WTC11 (cell line): ENCODE results near the gene PLCH2. TPM values are rescaled to one million over a fixed set of nuclear protein-coding genes. Genes with fewer than 3 reads are reported as not detected.
"Not testable (repeated sequence)": the region's sequence is repeated elsewhere in the genome, so short reads cannot be mapped to it uniquely, and the experiment has no call there.

ENCODE experiments used
- ATAC-seq: fragments of 200-7000 bp; cut with Tn5 transposase; 2 replicates; pipeline ENCODE4 v1.10.0; 2021; ENCODE audit warnings: mild to moderate bottlenecking, moderate library complexity
- CTCF ChIA-PET: fragments of 300-600 bp; sonication (Branson Sonifier 250); formaldehyde crosslinking; loops from one replicate; lab custom pipeline; 2021; ENCODE audit warnings: antibody characterized with exemption; lab: Charles Lee
- POLR2A ChIA-PET: fragments of 350-600 bp; sonication (Branson Sonifier 250); formaldehyde crosslinking; loops from one replicate; lab custom pipeline; 2021; ENCODE audit warnings: antibody characterized with exemption; lab: Charles Lee
- DNase-seq: peaks from one replicate; pipeline ENCODE4 v3.0.0; 2021; ENCODE audit warnings: low spot score
- H3K27ac Mint-ChIP-seq: 2 replicates; pipeline ENCODE4 v1.8.0; 2021; ENCODE audit warnings: mixed read lengths
- H3K27me3 Mint-ChIP-seq: 2 replicates; pipeline ENCODE4 v1.8.0; 2021; ENCODE audit warnings: low read depth, mild to moderate bottlenecking, moderate library complexity, mixed read lengths
- H3K36me3 Mint-ChIP-seq: 2 replicates; pipeline ENCODE4 v1.8.0; 2021; ENCODE audit warnings: mixed read lengths
- H3K4me1 Mint-ChIP-seq: 2 replicates; pipeline ENCODE4 v1.8.0; 2022; ENCODE audit warnings: mixed read lengths
- H3K4me3 Mint-ChIP-seq: 2 replicates; pipeline ENCODE4 v1.8.0; 2021; ENCODE audit warnings: mild to moderate bottlenecking, moderate library complexity, mixed read lengths
- H3K9me3 Mint-ChIP-seq: 2 replicates; pipeline ENCODE4 v1.8.0; 2021; ENCODE audit warnings: mixed read lengths
- CTCF ChIP-seq: fragments of 200-600 bp; IDR thresholded peaks from 2 replicates; pipeline ENCODE4 v1.8.0; 2022; ENCODE audit warnings: antibody characterized with exemption
- MAX ChIP-seq: sonication (generic); formaldehyde crosslinking; IDR thresholded peaks from 2 replicates; pipeline ENCODE4 v1.8.0; 2022; ENCODE audit warnings: mild to moderate bottlenecking, missing genetic modification reagents
- SMAD3 ChIP-seq: sonication (generic); formaldehyde crosslinking; IDR thresholded peaks from 2 replicates; pipeline ENCODE4 v1.8.0; 2022; ENCODE audit warnings: missing genetic modification reagents, mild to moderate bottlenecking, borderline replicate concordance
- SMAD4 ChIP-seq: sonication (generic); formaldehyde crosslinking; IDR thresholded peaks from 2 replicates; pipeline ENCODE4 v1.8.0; 2022; ENCODE audit warnings: mild to moderate bottlenecking, missing genetic modification reagents
- SP1 ChIP-seq: sonication (generic); formaldehyde crosslinking; conservative IDR thresholded peaks from 2 replicates; pipeline ENCODE4 v1.8.1; 2022; ENCODE audit warnings: missing genetic modification reagents
- TEAD1 ChIP-seq: sonication (generic); formaldehyde crosslinking; IDR thresholded peaks from 2 replicates; pipeline ENCODE4 v1.8.0; 2022; ENCODE audit warnings: mild to moderate bottlenecking, missing genetic modification reagents
- TP53 ChIP-seq: sonication (generic); formaldehyde crosslinking; IDR thresholded peaks from 2 replicates; pipeline ENCODE4 v1.8.1; 2023; ENCODE audit warnings: mild to moderate bottlenecking, missing genetic modification reagents
- ZNF396 ChIP-seq: fragments of 250-450 bp; sonication (Bioruptor Pico); IDR thresholded peaks from 2 replicates; pipeline ENCODE4 v1.8.0; 2021; ENCODE audit warnings: mild to moderate bottlenecking, moderate library complexity, borderline replicate concordance
- total RNA-seq: library from RNA; stranded (reverse); gene quantifications from 3 replicates; pipeline ENCODE4 v1.2.3, GENCODE V29; 2021
- TF ChIP-seq, protein P1 (sequence below): sonication (generic); formaldehyde crosslinking; IDR thresholded peaks from 2 replicates; pipeline ENCODE4 v1.8.1; 2023; ENCODE audit warnings: mild to moderate bottlenecking, missing genetic modification reagents, moderate library complexity
- TF ChIP-seq, protein P2 (sequence below): sonication (generic); formaldehyde crosslinking; IDR thresholded peaks from 2 replicates; pipeline ENCODE4 v1.8.1; 2023; ENCODE audit warnings: mild to moderate bottlenecking, moderate library complexity, missing genetic modification reagents
- TF ChIP-seq, protein P3 (sequence below): sonication (generic); formaldehyde crosslinking; IDR thresholded peaks from 2 replicates; pipeline ENCODE4 v1.8.1; 2022; ENCODE audit warnings: mild to moderate bottlenecking, moderate library complexity, missing genetic modification reagents

The PLCH2 gene
- total RNA-seq, 1 experiment from 2014 or later: 0.17 TPM

- CTCF ChIA-PET: interaction anchor here (0.9 to 3.7 kb wide), 26 partner anchors 8 to 876 kb away, joined by 3 to 61 read pairs (median 5); partner anchors contain the start of genes FAAP20, MORN1, PANK4 and PEX10
- Mint-ChIP-seq H3K27ac (no peak overlapping the region), H3K36me3 (no peaks in the 10 kb centered on the region), H3K9me3 (no peaks in the 10 kb centered on the region), H3K4me3 (peak overlapping the region; percentile 72), H3K4me1 (peaks cover 5% of the 10 kb centered on the region; the same call in 1 of the 2 replicates), H3K27me3 (no peaks in the 10 kb centered on the region; the same call in 1 of the 2 replicates)
- DNase-seq (peak; percentile 87), ATAC-seq (peak; percentile 25)
- POLR2A ChIA-PET: interaction anchor here (0.5 to 1.3 kb wide), 4 partner anchors 12 to 297 kb away, joined by 3 to 4 read pairs (median 3); no protein-coding TSS in a partner anchor
- 0 out of 2 replicates have a peak, but pooled peaks have one; percentile 18 for TF ChIP-seq SP1 (CRISPR knock-in tag)
- TF ChIP-seq SMAD4 (CRISPR knock-in tag): 0 out of 2 replicates have a peak, but pooled peaks have one; percentile 26
- TF ChIP-seq TEAD1 (CRISPR knock-in tag): no peak
- TF ChIP-seq, protein P1, sequence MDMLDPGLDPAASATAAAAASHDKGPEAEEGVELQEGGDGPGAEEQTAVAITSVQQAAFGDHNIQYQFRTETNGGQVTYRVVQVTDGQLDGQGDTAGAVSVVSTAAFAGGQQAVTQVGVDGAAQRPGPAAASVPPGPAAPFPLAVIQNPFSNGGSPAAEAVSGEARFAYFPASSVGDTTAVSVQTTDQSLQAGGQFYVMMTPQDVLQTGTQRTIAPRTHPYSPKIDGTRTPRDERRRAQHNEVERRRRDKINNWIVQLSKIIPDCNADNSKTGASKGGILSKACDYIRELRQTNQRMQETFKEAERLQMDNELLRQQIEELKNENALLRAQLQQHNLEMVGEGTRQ (CRISPR knock-in tag): 0 out of 2 replicates have a peak, but pooled peaks have one; percentile 17
- TF ChIP-seq SMAD3 (CRISPR knock-in tag): no peak
- TF ChIP-seq, protein P2, sequence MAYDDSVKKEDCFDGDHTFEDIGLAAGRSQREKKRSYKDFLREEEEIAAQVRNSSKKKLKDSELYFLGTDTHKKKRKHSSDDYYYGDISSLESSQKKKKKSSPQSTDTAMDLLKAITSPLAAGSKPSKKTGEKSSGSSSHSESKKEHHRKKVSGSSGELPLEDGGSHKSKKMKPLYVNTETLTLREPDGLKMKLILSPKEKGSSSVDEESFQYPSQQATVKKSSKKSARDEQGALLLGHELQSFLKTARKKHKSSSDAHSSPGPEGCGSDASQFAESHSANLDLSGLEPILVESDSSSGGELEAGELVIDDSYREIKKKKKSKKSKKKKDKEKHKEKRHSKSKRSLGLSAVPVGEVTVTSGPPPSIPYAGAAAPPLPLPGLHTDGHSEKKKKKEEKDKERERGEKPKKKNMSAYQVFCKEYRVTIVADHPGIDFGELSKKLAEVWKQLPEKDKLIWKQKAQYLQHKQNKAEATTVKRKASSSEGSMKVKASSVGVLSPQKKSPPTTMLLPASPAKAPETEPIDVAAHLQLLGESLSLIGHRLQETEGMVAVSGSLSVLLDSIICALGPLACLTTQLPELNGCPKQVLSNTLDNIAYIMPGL (CRISPR knock-in tag): peak; percentile 42; the same call in 1 of the 2 replicates
- TF ChIP-seq, protein P3, sequence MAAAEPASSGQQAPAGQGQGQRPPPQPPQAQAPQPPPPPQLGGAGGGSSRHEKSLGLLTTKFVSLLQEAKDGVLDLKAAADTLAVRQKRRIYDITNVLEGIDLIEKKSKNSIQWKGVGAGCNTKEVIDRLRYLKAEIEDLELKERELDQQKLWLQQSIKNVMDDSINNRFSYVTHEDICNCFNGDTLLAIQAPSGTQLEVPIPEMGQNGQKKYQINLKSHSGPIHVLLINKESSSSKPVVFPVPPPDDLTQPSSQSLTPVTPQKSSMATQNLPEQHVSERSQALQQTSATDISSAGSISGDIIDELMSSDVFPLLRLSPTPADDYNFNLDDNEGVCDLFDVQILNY (CRISPR knock-in tag): 0 out of 2 replicates have a peak, but pooled peaks have one; percentile 47
- TF ChIP-seq MAX (CRISPR knock-in tag): 0 out of 2 replicates have a peak, but pooled peaks have one; percentile 20
- TF ChIP-seq CTCF: peak; percentile 92
- no peak for TF ChIP-seq ZNF396 (CRISPR knock-in tag)
- TF ChIP-seq TP53 (CRISPR knock-in tag): no peak
- TF ChIP-seq, all 79 proteins: peak for 7
Measured at GRCh38 chr1:2548068-2548589, 72.0 kb downstream of the PLCH2 start.

- DNase-seq, H3K4me1 Mint-ChIP-seq, ATAC-seq, H3K9me3 Mint-ChIP-seq, H3K27ac Mint-ChIP-seq, H3K27me3 Mint-ChIP-seq, H3K36me3 Mint-ChIP-seq, POLR2A ChIA-PET, H3K4me3 Mint-ChIP-seq: not testable (repeated sequence)
- CTCF ChIA-PET: interaction anchor here (1.0 to 2.4 kb wide), 6 partner anchors 16 to 903 kb away, joined by 3 to 8 read pairs (median 3); partner anchors contain the start of genes FAAP20, MORN1, PEX10 and RER1
Measured at GRCh38 chr1:2549367-2550029, 73.4 kb downstream of the PLCH2 start.

DNA sequence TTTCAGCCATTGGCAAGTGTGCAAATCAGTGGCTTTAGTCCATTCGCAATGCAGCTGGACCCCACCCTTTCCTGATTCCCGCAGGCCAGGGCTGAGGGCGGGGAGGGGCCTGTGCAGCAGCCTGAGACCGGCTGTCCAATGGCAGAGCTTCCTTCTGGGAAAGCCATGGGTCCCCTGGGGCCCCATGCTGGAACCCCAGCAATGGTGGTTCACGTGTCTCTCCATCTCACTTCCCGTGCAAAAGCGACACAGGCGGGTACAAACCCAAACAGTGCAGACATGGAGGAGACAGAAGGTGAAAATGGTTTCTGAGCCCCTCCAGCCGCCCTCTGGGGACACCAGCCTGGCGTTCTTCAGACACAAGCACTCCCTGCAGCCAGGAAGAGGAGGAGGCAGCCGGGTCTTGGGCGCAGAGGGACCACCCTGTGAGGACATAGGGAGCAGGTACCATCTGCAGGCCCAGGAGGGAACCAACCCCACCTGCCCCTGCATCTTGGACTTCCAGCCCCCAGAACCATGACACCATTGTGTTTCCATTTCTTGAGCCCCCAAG, 74.3 kb downstream of the PLCH2 start:
- H3K4me1 Mint-ChIP-seq, H3K36me3 Mint-ChIP-seq, ATAC-seq, POLR2A ChIA-PET, CTCF ChIA-PET, H3K27ac Mint-ChIP-seq, DNase-seq, H3K4me3 Mint-ChIP-seq, H3K27me3 Mint-ChIP-seq, H3K9me3 Mint-ChIP-seq: not testable (repeated sequence)

DNA sequence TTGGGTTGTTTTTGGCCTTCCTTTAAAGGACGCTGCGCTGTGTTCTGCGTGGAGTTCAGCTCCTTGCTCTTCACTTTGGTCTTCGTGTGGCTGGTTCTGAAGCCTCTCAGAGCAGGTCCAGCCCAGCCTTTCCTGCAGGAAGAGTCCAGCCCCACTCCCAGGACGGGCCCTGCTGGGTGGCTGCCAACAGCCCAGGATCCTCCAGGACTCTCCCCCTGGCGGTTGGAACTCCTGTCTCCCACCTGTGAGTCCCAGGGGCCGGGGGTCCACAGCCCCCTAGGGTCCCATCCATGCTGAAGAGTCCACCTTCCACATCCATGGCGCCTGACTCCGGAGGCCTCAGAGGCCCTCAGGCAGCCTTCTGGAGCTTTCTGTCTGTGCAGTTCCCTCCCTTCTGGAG, 75.5 kb downstream of the PLCH2 start:
- CTCF ChIA-PET, ATAC-seq: not testable (repeated sequence)

More for the DNA sequence above, 75.5 kb downstream of the PLCH2 start:
- H3K36me3 Mint-ChIP-seq, H3K27me3 Mint-ChIP-seq, DNase-seq, H3K27ac Mint-ChIP-seq, H3K4me1 Mint-ChIP-seq, H3K4me3 Mint-ChIP-seq, H3K9me3 Mint-ChIP-seq, POLR2A ChIA-PET: not testable (repeated sequence)
